GM21447 (cell line): ENCODE data around the gene HDAC11.
"Not testable (repeated sequence)": the region's sequence is repeated elsewhere in the genome, so short reads cannot be mapped to it uniquely, and the experiment has no call there.

Experiments used
- ATAC-seq: cut with Tn5 transposase; IDR thresholded peaks from one replicate; pipeline ENCODE4 v1.9.1; 2021; ENCODE audit not compliant: unreplicated experiment

The HDAC11 gene

DNA sequence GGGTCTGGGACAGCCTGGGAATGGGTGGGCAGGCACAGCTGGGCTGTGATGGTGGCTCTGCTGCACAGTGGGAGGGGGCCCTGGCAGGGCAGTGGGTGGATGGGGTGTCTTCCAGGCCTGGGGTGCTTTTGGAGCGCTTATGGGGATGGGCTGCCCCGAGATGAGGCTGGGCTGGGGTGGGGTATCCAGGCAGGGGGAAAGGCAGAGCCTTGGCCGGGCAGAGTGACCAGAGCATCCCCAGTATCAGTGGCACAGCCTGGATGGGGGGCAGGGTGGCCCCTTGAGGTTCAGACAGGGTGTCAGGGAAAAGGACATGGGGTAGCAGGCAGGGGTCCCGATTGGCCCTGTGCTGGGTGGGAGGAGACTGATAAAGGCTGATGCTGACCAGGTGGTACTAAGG is 26.6 kb downstream of the HDAC11 start:
- ATAC-seq, result no peak

DNA sequence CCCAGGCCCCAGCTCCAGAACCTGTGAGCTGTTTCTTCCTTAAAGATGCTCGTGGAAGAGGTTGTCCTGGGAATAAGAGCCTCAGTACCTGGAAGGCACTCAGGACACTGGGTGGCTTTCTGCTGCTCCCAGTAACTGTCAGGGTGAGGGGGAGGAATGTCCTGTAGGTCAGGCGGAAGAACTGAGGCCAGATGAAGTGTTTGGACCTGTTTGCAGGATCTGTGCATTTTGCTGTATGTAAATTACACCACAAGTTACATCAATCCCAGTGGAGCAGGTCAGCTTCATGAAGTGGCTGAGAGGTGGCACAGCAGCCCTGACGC is 27.1 kb downstream of the HDAC11 start:
- no peak for ATAC-seq

DNA sequence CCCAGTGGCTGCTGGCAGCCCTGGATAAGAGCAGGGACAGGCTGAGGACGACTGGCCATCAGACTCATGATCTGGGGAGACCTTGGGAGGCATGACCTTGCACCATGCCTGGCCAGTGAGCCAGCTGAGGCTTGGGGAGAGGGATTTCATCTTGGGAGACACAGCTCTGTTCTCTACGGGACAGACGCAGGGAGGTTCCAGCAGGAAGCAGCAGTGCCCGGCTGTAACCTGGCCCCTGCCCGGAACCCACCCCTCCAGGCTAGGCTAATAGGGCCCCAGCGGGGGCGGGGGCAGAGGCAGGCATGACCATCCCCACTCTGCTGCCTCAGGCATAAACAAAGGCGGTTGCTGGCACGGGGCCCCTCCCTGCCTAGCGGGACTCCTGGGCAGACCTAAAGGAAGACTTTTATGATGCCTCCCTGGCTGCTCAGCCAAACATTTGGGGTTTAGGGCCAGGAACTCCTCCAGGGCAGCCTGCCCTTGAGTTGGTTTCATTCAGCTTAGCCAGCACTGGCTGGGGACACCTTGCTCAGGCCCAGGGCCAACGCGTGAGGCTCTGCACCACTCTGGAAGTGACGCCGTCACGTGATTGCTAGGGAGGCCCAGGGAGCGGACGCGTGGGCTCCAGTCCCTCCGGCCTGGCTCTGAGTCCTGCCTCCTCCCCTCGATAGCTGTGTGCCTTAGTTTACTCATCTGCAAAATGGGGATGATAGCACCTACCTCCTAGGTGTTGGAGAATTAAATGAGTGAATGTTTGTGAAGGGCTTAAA is 27.6 kb downstream of the HDAC11 start:
- no peak for ATAC-seq

DNA sequence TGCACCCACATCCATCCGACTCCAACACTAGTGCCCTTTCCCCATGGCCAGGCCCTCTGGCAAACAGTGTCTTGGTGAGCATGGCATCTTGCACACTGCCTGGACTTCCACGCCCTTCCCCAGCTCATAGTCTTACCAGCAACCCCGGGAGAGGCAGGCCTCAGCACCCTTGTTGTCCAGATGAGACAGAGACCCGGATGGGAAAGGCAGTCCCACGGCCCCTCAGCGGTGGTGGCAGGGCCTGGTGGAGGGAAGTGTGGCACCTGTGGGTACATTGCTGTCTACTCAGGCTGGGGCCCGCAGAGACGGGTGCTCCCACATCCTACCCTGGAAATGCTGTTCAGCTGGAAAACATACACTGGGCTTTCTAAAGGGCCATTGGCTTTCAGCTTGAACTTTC is 28.4 kb downstream of the HDAC11 start:
- ATAC-seq, result no peak

DNA sequence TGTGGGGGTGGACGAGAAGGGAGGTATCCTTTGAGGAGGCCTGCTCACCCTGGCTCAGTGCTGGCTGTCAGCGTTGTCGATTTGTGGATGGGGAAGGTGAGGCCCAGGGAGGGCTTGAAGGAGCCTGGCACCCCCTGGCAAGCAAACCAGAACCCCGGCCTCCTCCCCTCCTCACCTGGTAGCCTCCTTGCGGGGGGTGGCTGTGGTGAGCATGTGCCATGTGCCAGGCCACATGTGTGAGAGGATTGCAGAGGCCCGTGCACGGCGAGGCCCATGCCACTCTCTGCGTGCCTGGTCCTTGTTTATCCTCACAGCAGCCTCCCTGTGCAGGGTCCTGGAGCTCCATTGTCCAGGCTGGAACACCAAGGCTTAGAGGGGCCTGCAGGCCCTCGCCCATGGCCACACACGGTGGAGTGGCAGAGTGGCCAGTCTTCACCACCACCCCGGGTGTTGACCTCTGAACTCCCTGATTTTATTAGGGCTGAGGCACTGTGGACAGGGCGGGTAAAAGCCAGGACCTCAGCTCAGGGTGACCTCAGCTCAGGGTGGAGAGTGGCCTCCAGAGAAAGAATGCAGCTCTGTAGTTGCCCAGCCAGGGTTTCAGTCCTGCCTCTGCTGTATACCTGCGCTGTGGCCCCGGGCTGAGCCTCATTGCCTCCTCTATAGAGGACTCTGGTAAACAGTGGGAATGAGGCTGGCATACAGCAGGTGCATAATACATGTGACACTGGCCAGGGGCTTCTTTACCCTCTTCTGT is 29.1 kb downstream of the HDAC11 start:
- ATAC-seq, result no peak

DNA sequence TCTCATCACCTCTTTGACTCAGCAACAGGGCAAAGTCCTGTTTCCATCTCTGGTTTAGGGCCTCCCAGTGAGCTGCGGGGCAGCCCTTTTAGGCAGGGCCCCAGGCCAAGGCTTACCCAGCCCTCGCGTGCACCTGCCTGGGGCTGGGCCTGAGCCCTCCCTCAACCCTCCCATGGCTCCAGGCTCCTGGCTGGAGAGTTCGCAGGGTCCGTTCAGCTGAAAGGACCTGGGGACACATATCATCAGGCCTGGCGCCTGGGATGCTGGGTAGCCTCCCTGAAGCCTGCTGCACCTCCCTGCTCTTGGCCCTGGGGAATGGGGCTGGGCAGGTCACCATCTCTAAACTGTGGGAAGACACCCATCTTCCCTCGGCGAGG is 29.7 kb downstream of the HDAC11 start:
- no peak for ATAC-seq

DNA sequence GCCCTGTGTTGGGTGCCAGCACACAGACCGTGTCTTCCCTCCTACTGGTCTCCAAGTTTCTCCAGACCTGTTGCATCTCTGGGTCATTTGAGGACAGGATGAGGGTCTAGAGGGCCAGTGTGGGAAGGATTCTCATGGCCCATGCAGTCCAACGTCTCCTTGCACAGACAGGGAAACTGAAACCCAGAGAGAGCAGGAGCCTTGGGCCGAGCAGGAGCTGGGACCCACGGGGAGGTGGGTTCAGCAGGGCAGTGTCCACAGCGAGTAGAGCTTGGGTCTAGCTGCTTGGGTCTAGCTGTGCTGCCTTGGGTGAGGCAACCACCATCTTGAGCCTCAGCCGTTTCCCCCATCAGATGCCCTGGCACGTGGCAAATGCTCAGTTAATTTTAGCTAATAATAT is 32.3 kb downstream of the HDAC11 start:
- ATAC-seq, result no peak

DNA sequence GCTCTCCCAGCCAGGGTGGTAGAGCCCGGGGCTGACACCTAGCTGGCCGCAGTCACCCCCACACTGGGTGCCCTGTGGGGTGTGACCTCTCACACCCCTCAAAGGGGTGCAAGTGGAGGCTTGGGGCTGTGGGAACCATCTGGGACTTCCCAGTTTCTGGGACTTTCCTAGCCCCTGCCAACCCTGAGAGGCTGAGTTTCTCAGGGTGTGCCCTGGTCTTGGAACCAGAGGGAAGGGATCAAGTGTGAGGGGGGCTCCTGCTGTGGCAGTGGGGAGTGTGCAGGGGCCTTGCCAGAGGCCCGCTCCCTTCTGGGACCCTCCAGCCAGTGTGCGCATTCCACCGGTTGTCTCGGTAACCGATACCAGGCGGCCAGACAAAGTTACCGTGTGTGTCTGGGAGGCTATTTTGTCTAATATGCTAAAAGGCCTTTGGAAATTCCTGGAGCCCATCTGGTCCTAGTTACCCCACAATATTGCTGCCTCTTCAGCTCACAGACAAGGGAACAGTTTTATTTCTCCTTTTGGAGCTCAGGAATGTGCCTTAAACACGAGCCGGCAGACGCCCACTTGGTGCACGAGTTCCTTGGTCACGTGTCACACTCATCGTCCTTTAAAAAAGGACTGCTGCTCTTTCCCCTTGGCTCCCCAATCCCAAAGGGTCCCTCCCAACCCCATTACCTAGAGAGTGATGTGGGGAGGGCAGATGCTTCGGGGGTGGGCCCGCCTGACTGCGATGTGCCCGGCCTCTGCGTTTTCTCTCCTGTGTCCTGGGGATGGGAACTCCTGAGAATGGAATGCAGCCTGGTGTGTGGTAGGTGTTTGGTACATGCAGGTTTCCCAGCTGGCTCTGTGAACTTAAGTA is 33.2 kb downstream of the HDAC11 start:
- no peak for ATAC-seq

DNA sequence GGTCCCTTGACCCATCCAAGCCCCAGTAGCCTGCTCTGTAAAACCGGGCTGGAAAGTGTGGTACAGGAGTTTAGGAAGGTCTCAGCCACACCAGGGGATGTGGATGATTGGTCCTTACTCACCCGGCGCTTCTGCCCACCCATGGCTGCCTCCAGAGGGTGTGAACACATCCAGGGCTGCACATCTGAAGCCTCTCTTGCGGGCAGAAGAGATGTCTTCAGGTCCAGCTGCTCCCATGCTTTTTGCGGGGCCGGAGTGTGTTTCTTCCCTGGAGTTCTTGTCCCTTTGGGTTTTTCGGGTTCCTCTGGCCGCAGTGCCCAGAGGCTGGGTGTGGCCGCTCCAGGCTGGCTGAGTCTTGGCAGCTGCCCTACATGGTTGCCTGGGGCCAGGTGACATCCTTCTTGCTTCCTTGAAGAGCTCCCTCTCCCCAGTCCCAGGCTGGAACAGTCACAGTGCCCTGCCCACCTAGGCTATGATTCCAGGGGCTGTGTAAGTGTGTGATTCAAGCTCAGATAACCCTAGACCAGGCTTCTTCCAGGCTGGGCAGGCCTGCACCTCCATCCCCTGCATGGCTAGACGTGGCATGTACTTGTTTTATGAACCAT is 33.9 kb downstream of the HDAC11 start:
- ATAC-seq, result no peak

DNA sequence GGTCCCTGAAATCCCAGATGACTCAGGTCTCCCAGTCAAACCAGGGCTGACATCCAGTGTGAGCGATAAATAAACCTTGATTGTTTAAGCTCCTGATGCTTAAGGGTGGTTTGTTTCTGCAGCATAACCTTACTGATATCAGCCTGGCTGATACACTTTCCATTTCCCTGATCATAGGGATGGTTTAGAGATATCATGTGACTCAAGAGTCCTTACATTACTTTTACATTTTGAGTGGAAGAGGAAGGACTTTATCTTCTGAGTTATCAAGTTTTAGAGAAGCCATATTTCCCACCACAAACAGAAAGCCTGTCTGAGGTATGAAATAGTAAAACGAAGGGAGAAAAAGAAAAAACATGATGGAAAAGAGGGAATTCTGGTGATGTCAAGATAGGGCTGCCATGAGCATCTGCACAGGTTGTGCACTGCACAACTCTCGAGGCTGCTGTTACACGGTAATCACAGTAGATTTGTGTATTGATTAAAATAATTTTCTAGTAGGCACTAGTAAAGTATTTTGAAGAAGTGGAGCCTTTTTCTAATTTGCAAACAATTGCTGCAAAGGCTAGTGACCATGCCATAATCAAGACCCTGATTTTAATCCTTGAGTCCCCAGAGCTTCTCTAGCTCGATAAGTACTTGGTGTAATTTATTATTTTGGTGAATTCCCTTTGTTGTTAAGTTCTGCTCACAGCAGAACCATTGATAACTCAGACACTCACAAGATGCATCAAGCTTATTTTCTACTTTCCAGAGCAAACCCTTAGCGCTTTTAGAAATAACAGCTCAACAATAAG is 34.7 kb downstream of the HDAC11 start:
- ATAC-seq, result no peak

DNA sequence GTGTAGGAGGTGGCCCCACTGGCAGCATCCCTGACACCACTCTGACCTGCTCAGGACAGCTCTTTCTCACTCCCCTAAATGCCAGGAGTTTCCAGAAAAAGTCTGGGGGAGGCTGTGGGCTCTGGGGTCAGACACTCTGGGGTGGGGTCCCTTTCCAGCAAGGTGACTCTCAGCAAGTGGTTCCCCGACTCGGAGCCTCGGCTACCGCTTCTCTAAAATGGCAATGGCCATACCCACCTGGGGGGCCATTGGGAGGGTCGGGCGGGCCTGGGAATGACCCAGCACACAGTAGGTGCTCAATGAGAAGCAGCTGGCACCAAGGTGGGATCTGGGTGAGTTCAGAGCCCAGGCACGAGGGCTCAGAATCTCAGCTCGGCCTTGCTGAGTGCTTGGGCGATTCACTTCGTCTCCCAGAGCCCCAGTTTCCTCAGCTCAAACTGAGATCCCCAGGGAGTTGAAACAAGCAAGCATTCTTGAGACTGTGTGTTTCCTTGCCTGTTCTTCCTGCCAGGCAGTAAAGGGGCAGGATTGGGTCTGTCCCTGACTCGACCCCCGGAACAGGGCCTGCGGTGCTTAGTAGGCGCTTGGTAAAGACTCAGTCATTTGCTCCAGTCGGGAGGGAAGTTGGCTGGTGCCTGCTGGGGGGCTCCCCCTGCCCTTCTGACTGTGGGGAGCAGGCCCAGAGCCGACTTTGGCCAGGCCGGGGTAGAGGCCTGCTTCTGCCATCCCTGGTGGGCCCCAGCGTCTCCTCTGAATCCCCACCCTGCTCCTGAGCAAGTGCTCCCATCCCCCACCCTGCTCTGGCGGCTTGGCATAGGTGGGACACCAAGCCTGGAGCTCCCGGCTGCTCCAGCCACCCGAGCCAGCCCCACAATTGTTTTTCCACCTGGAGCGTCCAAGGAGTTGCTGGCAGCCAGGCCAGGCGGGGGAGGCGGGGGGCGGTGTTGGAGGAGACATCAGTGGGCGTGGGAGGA is 36.0 kb downstream of the HDAC11 start:
- no peak for ATAC-seq

DNA sequence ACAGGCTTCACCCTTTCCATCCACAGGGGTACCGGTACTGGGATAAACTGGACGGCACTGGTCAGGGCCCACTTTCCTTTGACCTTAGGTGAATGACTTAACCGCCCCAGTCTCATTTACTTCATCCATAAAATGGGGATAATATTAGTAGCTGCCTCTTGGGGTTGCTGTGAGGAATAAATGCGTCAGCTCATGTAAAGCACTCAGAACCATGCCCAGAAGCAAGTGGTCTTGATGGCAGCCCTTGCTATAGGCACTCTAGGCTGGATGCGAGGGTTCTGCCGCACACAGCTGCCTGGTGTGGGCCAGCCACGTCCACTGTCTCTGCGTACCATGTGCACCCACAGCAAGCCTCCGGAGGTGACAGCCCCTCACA is 36.6 kb downstream of the HDAC11 start:
- no peak for ATAC-seq

DNA sequence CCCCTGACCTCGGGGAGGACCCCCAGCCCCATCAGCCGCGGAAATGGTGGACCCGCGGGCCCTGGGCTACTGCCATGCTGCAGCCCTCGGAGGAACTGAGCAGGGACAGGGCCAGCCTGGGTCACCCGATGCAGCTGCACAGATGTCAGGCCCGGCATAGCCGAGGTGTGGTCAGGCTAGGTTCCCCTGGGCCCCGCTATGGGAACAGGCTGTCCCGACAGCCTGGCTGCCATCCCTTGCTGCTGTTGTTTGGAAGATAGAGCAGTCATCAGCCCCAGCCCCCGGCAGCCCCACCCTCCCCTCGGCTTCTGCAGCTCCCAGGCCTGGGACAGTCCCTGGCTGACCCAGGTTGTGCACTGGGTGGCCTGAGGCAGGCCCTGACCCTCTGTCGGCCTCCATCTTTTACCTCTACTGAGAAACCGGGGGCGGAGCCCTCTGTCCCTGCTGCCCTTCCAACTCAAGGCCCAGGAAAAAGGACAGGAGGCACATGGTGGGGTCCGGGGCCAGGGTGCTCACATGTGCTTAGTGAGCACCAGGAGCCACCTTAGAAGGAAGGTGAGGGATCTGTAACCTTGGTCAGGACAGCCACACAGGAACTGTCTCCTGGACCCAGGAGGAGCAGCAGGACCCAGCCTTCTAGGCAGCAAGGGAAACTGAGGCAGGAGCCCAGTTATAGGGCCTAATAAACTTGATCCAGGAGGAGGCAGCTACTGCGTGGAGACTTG is 37.3 kb downstream of the HDAC11 start:
- no peak for ATAC-seq

DNA sequence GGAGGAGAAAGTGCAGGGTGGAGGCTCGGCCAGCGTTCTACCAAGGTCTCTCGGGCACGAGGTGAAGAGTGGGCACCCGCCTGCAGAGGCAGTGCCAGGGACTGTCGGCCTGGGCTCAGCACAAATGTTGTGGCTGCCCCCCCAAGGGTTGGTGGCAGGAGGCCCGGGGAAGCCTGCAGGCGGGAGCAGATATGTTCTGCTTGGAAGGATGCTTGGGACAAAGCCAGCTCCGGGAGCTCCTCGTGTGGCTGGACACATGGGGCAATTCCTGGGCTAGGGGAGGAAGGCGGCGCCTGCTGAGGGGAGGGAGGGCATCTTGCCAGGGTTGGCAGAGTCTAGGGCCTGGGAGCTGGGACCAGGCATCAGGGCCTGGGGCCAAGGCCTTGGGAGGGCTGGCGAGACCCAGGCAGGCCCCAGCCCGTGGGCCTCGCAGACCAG is 38.4 kb downstream of the HDAC11 start:
- ATAC-seq, result no peak

DNA sequence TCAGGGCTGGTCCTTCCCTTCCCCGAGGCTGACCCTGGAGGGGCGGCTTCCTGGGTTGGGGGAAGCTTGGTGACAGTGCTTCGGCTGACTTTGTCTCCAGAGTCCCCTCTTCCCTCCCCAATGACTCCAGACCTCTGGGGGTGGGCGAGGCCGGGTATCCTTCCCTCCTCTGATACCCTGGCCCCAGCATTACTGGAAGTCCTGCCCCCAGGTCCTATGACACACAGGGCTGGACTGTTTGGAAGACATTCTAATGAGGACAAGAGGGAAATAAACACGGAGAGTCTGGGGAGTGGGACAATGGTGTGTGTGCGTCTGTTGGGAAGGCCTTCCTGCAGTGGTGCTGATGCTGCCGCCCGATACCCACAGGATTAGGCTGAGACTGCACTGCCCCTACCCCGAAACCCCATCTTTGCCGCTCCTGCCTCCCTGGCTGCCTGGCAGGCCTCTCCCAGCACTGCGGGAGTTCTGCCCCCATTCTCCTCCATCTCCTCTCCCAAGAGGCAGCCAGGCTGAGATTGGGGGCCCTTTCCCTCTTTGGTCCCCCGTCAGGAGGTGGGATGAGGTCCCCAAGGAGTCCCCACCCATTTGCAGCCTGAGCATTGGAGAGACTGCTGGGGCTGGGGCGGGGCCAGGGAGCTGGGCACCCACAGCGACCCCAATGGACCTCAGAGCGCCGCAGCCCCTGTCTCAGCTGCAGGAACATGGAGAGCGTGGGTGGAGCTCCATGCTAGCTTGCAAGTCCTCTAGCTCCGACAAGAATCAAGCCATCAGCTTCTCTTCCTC is 39.1 kb downstream of the HDAC11 start:
- ATAC-seq, result no peak

DNA sequence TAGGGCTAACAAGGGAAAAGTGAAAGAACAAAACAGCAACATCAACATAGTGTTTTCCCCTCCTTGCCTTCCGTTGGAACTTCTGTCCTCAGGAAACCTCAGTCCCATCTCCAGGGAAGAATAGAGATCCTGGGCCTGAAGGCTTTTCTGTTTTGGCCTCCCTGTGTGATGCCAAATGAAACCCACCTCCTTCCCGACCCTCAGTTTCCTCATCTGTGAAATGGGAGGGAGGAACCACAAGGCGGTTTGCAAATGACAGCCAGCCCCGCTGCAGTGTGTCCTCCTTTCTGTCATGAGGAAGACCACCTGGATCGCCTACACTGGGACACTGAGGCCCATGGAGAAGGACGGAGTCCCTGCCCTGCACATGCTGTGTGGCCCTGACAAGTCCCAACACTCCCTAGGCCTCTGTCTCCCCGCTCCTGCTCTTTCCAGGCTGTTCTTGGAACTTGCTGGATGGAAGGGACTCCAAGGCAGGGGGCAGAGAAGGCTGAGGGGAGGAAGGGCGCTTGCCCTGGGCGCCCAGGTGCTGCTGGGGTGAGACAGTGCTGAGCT is 40.3 kb downstream of the HDAC11 start:
- ATAC-seq, result no peak

DNA sequence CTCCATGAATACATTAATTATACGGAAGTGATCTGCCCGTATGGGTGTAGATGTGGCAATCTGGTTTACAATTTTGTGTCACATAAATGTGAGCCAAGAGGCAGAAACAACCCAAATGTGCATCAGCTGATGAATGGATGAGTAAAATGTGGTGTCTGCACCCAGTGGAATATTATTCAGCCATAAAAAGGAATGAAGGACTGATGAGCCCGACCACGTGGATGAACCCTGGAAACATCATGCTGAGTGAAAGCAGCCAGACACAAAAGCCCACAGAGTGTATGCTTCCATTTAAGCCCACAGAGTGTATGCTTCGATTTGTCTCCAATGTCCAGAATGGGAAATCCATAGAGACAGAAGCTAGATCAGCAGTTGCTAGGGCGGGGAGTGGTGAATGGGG is 41.2 kb downstream of the HDAC11 start:
- no peak for ATAC-seq

DNA sequence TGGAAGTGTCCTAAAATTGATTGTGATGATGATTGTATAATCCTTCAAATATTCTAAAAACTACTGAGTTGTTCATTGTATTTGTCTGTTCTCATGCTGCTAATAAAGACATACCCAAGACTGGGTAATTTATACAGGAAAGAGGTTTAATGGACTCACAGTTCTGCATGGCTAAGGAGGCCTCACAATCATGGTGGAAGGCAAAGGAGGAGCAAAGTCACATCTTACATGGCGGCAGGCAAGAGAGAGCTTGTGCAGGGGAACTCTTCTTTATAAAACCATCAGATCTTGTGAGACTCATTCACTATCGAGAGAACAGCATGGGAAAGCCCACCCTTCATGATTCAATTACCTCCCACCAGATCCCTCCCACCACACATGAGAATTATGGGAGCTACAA is 41.6 kb downstream of the HDAC11 start:
- ATAC-seq, result not testable (repeated sequence)
